Transverse colon (tissue), 4 donors: Measurements from ENCODE around the gene ANOS1. TPM values are rescaled to one million over a fixed set of nuclear protein-coding genes. Genes with fewer than 3 reads are reported as not detected.
"Not testable (repeated sequence)": the region's sequence is repeated elsewhere in the genome, so short reads cannot be mapped to it uniquely, and the experiment has no call there.

Experiments
- DNase-seq: peaks from one replicate; pipeline ENCODE4 v3.0.0-alpha.2; 2019
- H3K27ac ChIP-seq, 4 donors: fragments of 200-600 bp; sonication (generic); 2 replicates each; pipeline ENCODE4 v1.5.1; 2016 to 2018; ENCODE audit warnings: inconsistent platforms in 4 of 4
- H3K27me3 ChIP-seq: fragments of 200-600 bp; sonication (generic); 2 replicates; pipeline ENCODE4 v1.5.1; 2017; ENCODE audit warnings: inconsistent platforms
- H3K36me3 ChIP-seq, 4 donors: fragments of 200-600 bp; sonication (generic); 2 replicates each; pipeline ENCODE4 v1.5.1; 2017 to 2019; ENCODE audit warnings: inconsistent platforms in 4 of 4
- H3K4me1 ChIP-seq, 4 donors: fragments of 200-600 bp; sonication (generic); 2 replicates each; pipeline ENCODE4 v1.5.1; 2017 to 2020; ENCODE audit warnings: inconsistent platforms in 4 of 4
- H3K4me3 ChIP-seq, 4 donors: fragments of 200-600 bp; sonication (generic); 1 replicate in 1 of 4; 2 replicates in 3 of 4; pipeline versions ENCODE4 v1.5.1 to v1.6.1; 2017 to 2019; ENCODE audit warnings: inconsistent platforms in 4 of 4
- H3K9me3 ChIP-seq, 2 donors: fragments of 200-600 bp; sonication (generic); 2 replicates each; pipeline ENCODE4 v1.5.1; 2017 to 2019; ENCODE audit warnings: inconsistent platforms in 2 of 2
- CTCF ChIP-seq, 5 experiments: fragments of 200-600 bp in 3 of 5; fragments of 450-650 bp in 2 of 5; sonication (generic) in 3 of 5; IDR thresholded peaks; 1 replicate in 2 of 5; 2 replicates in 3 of 5; pipeline ENCODE4 v1.5.1; 2016 to 2017; ENCODE audit warnings: antibody characterized with exemption in 5 of 5, inconsistent platforms in 3 of 5, mild to moderate bottlenecking in 2 of 5, moderate library complexity in 1 of 5
- EP300 ChIP-seq: sonication (generic); formaldehyde crosslinking; IDR thresholded peaks from one replicate; pipeline ENCODE4 v1.6.1; 2017; ENCODE audit warnings: antibody characterized with exemption, low read depth
- POLR2A ChIP-seq: fragments of 450-650 bp; IDR thresholded peaks from one replicate; pipeline ENCODE4 v1.6.1; 2016; ENCODE audit warnings: antibody characterized with exemption, mild to moderate bottlenecking, moderate library complexity
- POLR2AphosphoS5 ChIP-seq, 3 donors: sonication (generic); formaldehyde crosslinking; IDR thresholded peaks; one replicate each; pipeline ENCODE4 v1.6.1; 2016; ENCODE audit warnings: antibody characterized with exemption in 3 of 3
- WGBS, 2 donors: methylation state at CpG; one replicate each; pipeline ENCODE4 v1.1.5; 2018; ENCODE audit warnings: low coverage in 1 of 2; 5-methylcytosine and 5-hydroxymethylcytosine counted together
- in situ Hi-C, 4 donors: fragments of 200-750 bp; cut with MboI; loops; one replicate each; pipeline versions ENCODE4 v1.15.0 to v1.15.1; 2017; ENCODE audit warnings: low sequenced_read_pairs in 3 of 4, low pct_ligation_motif_present in 1 of 4, low pct_unique_long_range_greater_than_20kb in 1 of 4
- intact Hi-C: fragments of 100-400 bp; cut with DNase I; formaldehyde crosslinking; loops from one replicate; pipeline ENCODE4 v1.15.1; 2023; ENCODE audit warnings: low total_unique reads
- total RNA-seq, 4 donors: library from RNA; depleted of rRNA; stranded (reverse); fragments of >200 nt; gene quantifications; one replicate each; pipeline ENCODE4 v1.1.0, GENCODE V29; 2016

ANOS1 gene
- total RNA-seq, 4 donors from 2014 or later: 0.14 to 0.16 TPM; not detected in 2

GRCh38 chrX:8520178-8520577 lies 211.8 kb downstream of the ANOS1 start:
- in situ Hi-C loops: no loop called here

GRCh38 chrX:8504451-8504850 lies 227.5 kb downstream of the ANOS1 start:
- in situ Hi-C loops: no loop called here
- H3K4me3 ChIP-seq: no peak overlapping the region
- no peaks in the 10 kb centered on the region for H3K36me3 ChIP-seq
- H3K9me3 ChIP-seq: no peaks in the 10 kb centered on the region
- H3K4me1 ChIP-seq: no peaks in the 10 kb centered on the region
- intact Hi-C loops: no loop called here
- H3K27me3 ChIP-seq: no peaks in the 10 kb centered on the region
- no peak overlapping the region for H3K27ac ChIP-seq
- TF ChIP-seq EP300: no peak
- TF ChIP-seq POLR2A: no peak
- no peak for TF ChIP-seq CTCF (IDR thresholded peaks at IDR 0.05)
- no peak for TF ChIP-seq POLR2AphosphoS5 (IDR thresholded peaks at IDR 0.05)
- WGBS, 2 donors: 20 to 65% methylated on average over 1 to 6 of the region's 6 CpGs
- DNase-seq: no peak

More at GRCh38 chrX:8520178-8520577, 211.8 kb downstream of the ANOS1 start:
- Histone ChIP-seq H3K4me3 (no peak overlapping the region), H3K27ac (no peak overlapping the region), H3K9me3 (no peaks in the 10 kb centered on the region), H3K27me3 (no peaks in the 10 kb centered on the region), H3K36me3 (no peaks in the 10 kb centered on the region), H3K4me1 (no peaks in the 10 kb centered on the region)
- intact Hi-C loops: no loop called here
- no peak for TF ChIP-seq CTCF (IDR thresholded peaks at IDR 0.05)
- no peak for TF ChIP-seq POLR2AphosphoS5 (IDR thresholded peaks at IDR 0.05)
- TF ChIP-seq EP300: no peak
- no peak for TF ChIP-seq POLR2A
- DNase-seq: no peak
- 43 to 76% methylated on average over 1 to 3 of the region's 3 CpGs for WGBS, 2 donors

DNA sequence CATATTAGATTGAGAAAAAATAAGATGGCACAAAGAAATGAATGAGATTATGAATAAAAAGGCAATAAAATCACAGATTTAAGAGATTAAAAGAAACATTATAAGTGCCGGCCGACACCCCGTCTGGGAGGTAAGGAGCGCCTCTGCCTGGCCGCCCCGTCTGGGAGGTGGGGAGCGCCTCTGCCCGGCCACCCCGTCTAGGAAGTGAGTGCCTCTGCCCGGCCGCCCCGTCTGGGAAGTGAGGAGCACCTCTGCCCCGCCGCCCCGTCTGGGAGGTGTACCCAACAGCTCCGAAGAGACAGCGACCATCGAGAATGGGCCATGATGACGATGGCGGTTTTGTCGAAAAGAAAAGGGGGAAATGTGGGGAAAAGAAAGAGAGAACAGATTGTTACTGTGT lies 229.8 kb downstream of the ANOS1 start:
- H3K27ac ChIP-seq, H3K36me3 ChIP-seq, H3K4me3 ChIP-seq, H3K27me3 ChIP-seq, DNase-seq, in situ Hi-C loops, intact Hi-C loops, H3K9me3 ChIP-seq, H3K4me1 ChIP-seq: not testable (repeated sequence)
- 92 to 100% methylated on average over 4 to 20 of the region's 21 CpGs for WGBS, 2 donors

- H3K9me3 ChIP-seq: no peaks in the 10 kb centered on the region
- no peaks in the 10 kb centered on the region for H3K4me1 ChIP-seq
- in situ Hi-C loops: no loop called here
These were observed 231.7 kb downstream of the ANOS1 start for GRCh38 chrX:8500203-8500602.

DNA sequence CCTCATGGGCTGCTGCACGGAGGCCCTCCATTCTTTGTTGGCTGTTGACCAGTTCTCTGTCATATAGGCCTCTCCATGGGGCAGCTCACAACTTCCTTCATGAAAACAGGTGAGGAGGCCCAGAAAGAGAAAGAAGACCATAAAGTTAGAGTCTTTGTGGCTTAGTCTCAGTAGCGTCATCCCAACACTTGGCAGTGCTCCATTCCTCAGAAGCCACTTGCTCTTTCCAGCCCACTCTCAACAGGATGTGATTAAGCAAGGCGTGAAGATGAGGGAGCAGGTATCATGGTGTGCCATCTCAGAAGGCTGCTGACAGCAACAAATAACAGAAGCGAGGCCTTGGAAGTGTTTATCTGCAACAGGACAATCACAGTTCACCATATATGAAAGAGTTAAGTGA lies 236.9 kb downstream of the ANOS1 start:
- H3K4me3 ChIP-seq, DNase-seq, H3K27ac ChIP-seq, in situ Hi-C loops, H3K27me3 ChIP-seq, H3K4me1 ChIP-seq, H3K9me3 ChIP-seq, H3K36me3 ChIP-seq, intact Hi-C loops: not testable (repeated sequence)
- 66% methylated on average over 4 of the region's 4 CpGs; no CpG with 5 or more reads in 1 of the 2 donors for WGBS, 2 donors

More at GRCh38 chrX:8500203-8500602, 231.7 kb downstream of the ANOS1 start:
- no peaks in the 10 kb centered on the region for H3K36me3 ChIP-seq
- H3K27me3 ChIP-seq: no peaks in the 10 kb centered on the region
- H3K4me3 ChIP-seq: no peak overlapping the region
- intact Hi-C loops: no loop called here
- TF ChIP-seq CTCF (IDR thresholded peaks at IDR 0.05) (no peak), EP300 (no peak), POLR2AphosphoS5 (IDR thresholded peaks at IDR 0.05) (no peak), POLR2A (no peak)
- no peak overlapping the region for H3K27ac ChIP-seq
- WGBS, 2 donors: 92% methylated on average over 4 of the region's 4 CpGs; no CpG with 5 or more reads in 1 of the 2 donors
- no peak for DNase-seq
